ENCODE results near the gene TAF3.
"Not testable (repeated sequence)": the region's sequence is repeated elsewhere in the genome, so short reads cannot be mapped to it uniquely, and the experiment has no call there.

TAF3 gene

GRCh38 chr10:7968510-7969112, 150.3 kb downstream of the TAF3 start:
- DNase-seq (ENCODE audit: low read depth in 1 of 2, low spot score in 1 of 2), result no peak

GRCh38 chr10:7969623-7970022, 151.3 kb downstream of the TAF3 start:
- no peak for DNase-seq (ENCODE audit: low read depth in 1 of 2, low spot score in 1 of 2)

GRCh38 chr10:7971949-7972348, 153.6 kb downstream of the TAF3 start:
- DNase-seq (ENCODE audit: low read depth in 1 of 2, low spot score in 1 of 2), result no peak

GRCh38 chr10:7972367-7972766, 154.1 kb downstream of the TAF3 start:
- no peak for DNase-seq (ENCODE audit: low read depth in 1 of 2, low spot score in 1 of 2)

- no peak for DNase-seq (ENCODE audit: low read depth in 1 of 2, low spot score in 1 of 2)
Measured at GRCh38 chr10:7980196-7980595, 161.9 kb downstream of the TAF3 start.

- DNase-seq (ENCODE audit: low read depth in 1 of 2, low spot score in 1 of 2), result no peak
Measured at GRCh38 chr10:7982727-7983126, 164.4 kb downstream of the TAF3 start.

- DNase-seq (ENCODE audit: low read depth in 1 of 2, low spot score in 1 of 2), result no peak
Measured at GRCh38 chr10:7984325-7984724, 166.0 kb downstream of the TAF3 start.

GRCh38 chr10:7984896-7985295, 166.6 kb downstream of the TAF3 start:
- no peak for DNase-seq (ENCODE audit: low read depth in 1 of 2, low spot score in 1 of 2)

GRCh38 chr10:7986851-7987250, 168.5 kb downstream of the TAF3 start:
- no peak for DNase-seq (ENCODE audit: low read depth in 1 of 2, low spot score in 1 of 2)

- DNase-seq (ENCODE audit: low read depth in 1 of 2, low spot score in 1 of 2), result no peak
Measured at GRCh38 chr10:7988989-7989388, 170.7 kb downstream of the TAF3 start.

GRCh38 chr10:7998831-7999230, 180.5 kb downstream of the TAF3 start:
- DNase-seq (ENCODE audit: low read depth in 1 of 2, low spot score in 1 of 2), result no peak

GRCh38 chr10:8004469-8005000, 186.2 kb downstream of the TAF3 start:
- DNase-seq (ENCODE audit: low read depth in 1 of 2, low spot score in 1 of 2), result no peak

- no peak for DNase-seq (ENCODE audit: low read depth in 1 of 2, low spot score in 1 of 2)
Measured at GRCh38 chr10:8006274-8006999, 188.1 kb downstream of the TAF3 start.

GRCh38 chr10:8009031-8009430, 190.7 kb downstream of the TAF3 start:
- no peak for DNase-seq (ENCODE audit: low read depth in 1 of 2, low spot score in 1 of 2)

- DNase-seq (ENCODE audit: low read depth in 1 of 2, low spot score in 1 of 2), result no peak
Measured at GRCh38 chr10:8013006-8013405, 194.7 kb downstream of the TAF3 start.

GRCh38 chr10:8013619-8014018, 195.3 kb downstream of the TAF3 start:
- DNase-seq (ENCODE audit: low read depth in 1 of 2, low spot score in 1 of 2), result no peak

GRCh38 chr10:8014649-8015048, 196.3 kb downstream of the TAF3 start:
- DNase-seq (ENCODE audit: low read depth in 1 of 2, low spot score in 1 of 2), result no peak

- DNase-seq (ENCODE audit: low read depth in 1 of 2, low spot score in 1 of 2), result no peak
Measured at GRCh38 chr10:8017277-8017676, 199.0 kb downstream of the TAF3 start.

- no peak for DNase-seq (ENCODE audit: low read depth in 1 of 2, low spot score in 1 of 2)
Measured at GRCh38 chr10:8023321-8023720, 205.0 kb downstream of the TAF3 start.

- DNase-seq (ENCODE audit: low read depth in 1 of 2, low spot score in 1 of 2), result no peak
Measured at GRCh38 chr10:8023851-8024250, 205.5 kb downstream of the TAF3 start.

GRCh38 chr10:8026349-8027259, 208.3 kb downstream of the TAF3 start:
- DNase-seq (ENCODE audit: low read depth in 1 of 2, low spot score in 1 of 2), result no peak

- DNase-seq (ENCODE audit: low read depth in 1 of 2, low spot score in 1 of 2), result not testable (repeated sequence)
Measured at GRCh38 chr10:8031211-8031610, 212.9 kb downstream of the TAF3 start.
